Testis (tissue), 2 donors: ENCODE data around the gene EIF4E.

Experiments
- CTCF ChIP-seq, 3 experiments: fragments of 450-650 bp in 2 of 3; fragments of 200-600 bp in 1 of 3; sonication (generic) in 1 of 3; IDR thresholded peaks; one replicate each; pipeline ENCODE4 v1.5.1; 2016 to 2019; ENCODE audit warnings: antibody characterized with exemption in 3 of 3, mild to moderate bottlenecking in 2 of 3, moderate library complexity in 1 of 3
- POLR2A ChIP-seq: fragments of 450-650 bp; IDR thresholded peaks from one replicate; pipeline ENCODE4 v1.6.1; 2017; ENCODE audit warnings: antibody characterized with exemption, mild to moderate bottlenecking, moderate library complexity

DNA sequence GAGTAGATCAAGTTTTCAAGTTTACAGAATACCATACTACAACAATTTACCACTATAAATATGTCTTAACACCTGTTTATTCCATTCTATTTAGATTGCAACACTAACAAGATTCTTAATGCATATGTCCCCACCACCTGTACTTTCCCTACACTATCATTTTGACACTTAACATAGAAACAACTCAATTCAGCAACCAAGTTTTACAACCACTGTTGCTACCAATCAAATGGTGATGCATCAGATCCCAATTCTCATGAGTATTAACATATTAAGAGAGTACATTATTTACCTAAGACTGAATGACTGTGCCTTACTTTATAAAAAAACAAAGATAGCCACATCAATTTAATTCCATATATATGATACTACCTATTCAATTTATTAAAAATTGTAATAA, 49.4 kb downstream of the EIF4E start:
- TF ChIP-seq POLR2A (no peak), CTCF (IDR thresholded peaks at IDR 0.05) (no peak)
